CD4-positive, alpha-beta T cell treated with Interleukin-4 for 4 hours (primary cell): Measurements from ENCODE around the gene SEPTIN8.

Experiments used
- DNase-seq: peaks from one replicate; pipeline ENCODE4 v3.0.0-alpha.2; 2020

SEPTIN8 gene

GRCh38 chr5:132777209-132778069 is at the start of gene SEPTIN8:
TSS of gene SEPTIN8 (minus strand) at chr5:132777239. CDS start at chr5:132777137, 102 bp downstream.
- peak; percentile 28 for DNase-seq

GRCh38 chr5:132826424-132827082 is 49.5 kb upstream of the SEPTIN8 start:
- no peak for DNase-seq

- DNase-seq: no peak
These were observed 48.9 kb upstream of the SEPTIN8 start for GRCh38 chr5:132825834-132826391.

GRCh38 chr5:132825033-132825833 is 48.2 kb upstream of the SEPTIN8 start:
- DNase-seq: no peak

- DNase-seq: no peak
These were observed 47.4 kb upstream of the SEPTIN8 start for GRCh38 chr5:132824426-132824825.

GRCh38 chr5:132823481-132824050 is 46.5 kb upstream of the SEPTIN8 start:
- no peak for DNase-seq

GRCh38 chr5:132822650-132823480 is 45.8 kb upstream of the SEPTIN8 start:
- DNase-seq: no peak

GRCh38 chr5:132821791-132822190 is 44.8 kb upstream of the SEPTIN8 start:
- no peak for DNase-seq

GRCh38 chr5:132821350-132821749 is 44.3 kb upstream of the SEPTIN8 start:
- DNase-seq: no peak

- DNase-seq: peak; percentile 83
These were observed 43.2 kb upstream of the SEPTIN8 start for GRCh38 chr5:132820162-132820754.

GRCh38 chr5:132819468-132819867 is 42.4 kb upstream of the SEPTIN8 start:
- no peak for DNase-seq

GRCh38 chr5:132817011-132817410 is 40.0 kb upstream of the SEPTIN8 start:
- no peak for DNase-seq

GRCh38 chr5:132816554-132816953 is 39.5 kb upstream of the SEPTIN8 start:
- no peak for DNase-seq

- DNase-seq: no peak
These were observed 39.0 kb upstream of the SEPTIN8 start for GRCh38 chr5:132816083-132816482.

GRCh38 chr5:132815454-132815853 is 38.4 kb upstream of the SEPTIN8 start:
- no peak for DNase-seq

- no peak for DNase-seq
These were observed 37.7 kb upstream of the SEPTIN8 start for GRCh38 chr5:132814503-132815294.

GRCh38 chr5:132813599-132814502 is 36.8 kb upstream of the SEPTIN8 start:
- peak; percentile 8 for DNase-seq

GRCh38 chr5:132812781-132813598 is 36.0 kb upstream of the SEPTIN8 start, which contains the start of gene SOWAHA:
TSS of gene SOWAHA (plus strand) at chr5:132813302. CDS start at chr5:132813622, 320 bp downstream.
- no peak for DNase-seq
